Spleen (tissue), 11 donors: ENCODE measurements around the gene FBXL4. TPM values are rescaled to one million over a fixed set of nuclear protein-coding genes. Genes with fewer than 3 reads are reported as not detected.

ENCODE experiments used
- DNase-seq: peaks from one replicate; pipeline ENCODE4 v3.0.0-alpha.2; 2020
- H3K27ac ChIP-seq, 8 donors: fragments of 200-600 bp; sonication (generic) in 7 of 8; 1 replicate in 4 of 8; 2 replicates in 4 of 8; pipeline versions ENCODE4 v1.5.0 to v1.8.0; 2016 to 2021; ENCODE audit warnings: inconsistent platforms in 4 of 8, mild to moderate bottlenecking in 4 of 8, moderate library complexity in 1 of 8
- H3K27me3 ChIP-seq, 7 donors: fragments of 200-600 bp; sonication (generic) in 6 of 7; replicated peaks in 1 of 7; 1 replicate in 4 of 7; 2 replicates in 3 of 7; pipeline versions ENCODE4 v1.5.0 to v1.8.0; 2016 to 2021; ENCODE audit warnings: inconsistent platforms in 3 of 7, mild to moderate bottlenecking in 1 of 7
- H3K36me3 ChIP-seq, 6 donors: fragments of 200-600 bp; sonication (generic) in 5 of 6; 1 replicate in 4 of 6; 2 replicates in 2 of 6; pipeline versions ENCODE4 v1.5.0 to v1.8.0; 2016 to 2021; ENCODE audit warnings: inconsistent platforms in 2 of 6
- H3K4me1 ChIP-seq, 6 donors: fragments of 200-600 bp; sonication (generic) in 5 of 6; 1 replicate in 3 of 6; 2 replicates in 3 of 6; pipeline versions ENCODE4 v1.5.0 to v1.8.0; 2016 to 2021; ENCODE audit warnings: inconsistent platforms in 3 of 6
- H3K4me3 ChIP-seq, 8 donors: fragments of 200-600 bp; sonication (generic) in 7 of 8; 1 replicate in 4 of 8; 2 replicates in 4 of 8; pipeline versions ENCODE4 v1.5.0 to v1.8.0; 2016 to 2021; ENCODE audit warnings: inconsistent platforms in 4 of 8, mild to moderate bottlenecking in 4 of 8, moderate library complexity in 2 of 8
- H3K9me3 ChIP-seq, 8 donors: fragments of 200-600 bp; sonication (generic) in 7 of 8; 1 replicate in 4 of 8; 2 replicates in 4 of 8; pipeline versions ENCODE4 v1.5.0 to v1.8.0; 2016 to 2021; ENCODE audit warnings: inconsistent platforms in 4 of 8
- POLR2A ChIP-seq, 3 donors: fragments of 450-650 bp; IDR thresholded peaks; one replicate each; pipeline ENCODE4 v1.5.1; 2017; ENCODE audit warnings: antibody characterized with exemption in 3 of 3, mild to moderate bottlenecking in 1 of 3
- POLR2AphosphoS5 ChIP-seq, 3 donors: sonication (generic); formaldehyde crosslinking; IDR thresholded peaks; one replicate each; pipeline ENCODE4 v1.5.1; 2017; ENCODE audit warnings: antibody characterized with exemption in 3 of 3
- WGBS, 5 donors: extraction: QIAGEN DNeasy Blood & Tissue Kit in 3 of 5; methylation state at CpG; one replicate each; pipeline versions ENCODE4 v1.1.5 to v1.1.7; 2013 to 2018; 5-methylcytosine and 5-hydroxymethylcytosine counted together
- intact Hi-C: fragments of 100-400 bp; cut with DNase I; formaldehyde crosslinking; loops from one replicate; pipeline ENCODE4 v1.15.0; 2023; ENCODE audit warnings: low total_unique reads
- polyA plus RNA-seq, 3 donors: library from polyadenylated mRNA; stranded (reverse); fragments of 200-250 nt; gene quantifications; one replicate each; pipeline ENCODE4 v1.2.1, GENCODE V29; 2013
- total RNA-seq, 7 donors: library from RNA; depleted of rRNA in 3 of 7; stranded (reverse); fragments of >200 nt in 3 of 7; fragmentation: NEBNext Ultra II Directional in 4 of 7; extraction: Animal tissue kit (Norgen Biotek cat#: 25700) in 4 of 7; gene quantifications; one replicate each; pipeline versions ENCODE4 v1.1.0 to v1.2.1, GENCODE V29; 2016 to 2021
- TF ChIP-seq, protein P1 (sequence below), 11 experiments: fragments of 200-600 bp in 7 of 11; fragments of 450-650 bp in 4 of 11; sonication (generic) in 4 of 11; IDR thresholded peaks in 8 of 11; conservative IDR thresholded peaks in 3 of 11; 1 replicate in 7 of 11; 2 replicates in 4 of 11; pipeline versions ENCODE4 v1.4.0 to v1.8.0; 2016 to 2021; ENCODE audit warnings: antibody characterized with exemption in 11 of 11, inconsistent platforms in 4 of 11, mild to moderate bottlenecking in 1 of 11
- donor health status: healthy with polysubstance abuse.
- donor health status: DM: no; HTN: no; CAD: no; lungs with moderate emphysema.
- donor health status: DM: no; HTN: no; CAD: no.
- donor health status: Bipolar disorder and iron deficiency.
- donor health status: healthy.
- donor health status: DM: no; HTN: no; CAD: no.
- donor health status: DM: yes; HTN: yes; CAD: no.

Gene FBXL4
- total and polyA plus RNA-seq, 10 donors = 2.7 to 27.0 (median 19.1) TPM

DNA sequence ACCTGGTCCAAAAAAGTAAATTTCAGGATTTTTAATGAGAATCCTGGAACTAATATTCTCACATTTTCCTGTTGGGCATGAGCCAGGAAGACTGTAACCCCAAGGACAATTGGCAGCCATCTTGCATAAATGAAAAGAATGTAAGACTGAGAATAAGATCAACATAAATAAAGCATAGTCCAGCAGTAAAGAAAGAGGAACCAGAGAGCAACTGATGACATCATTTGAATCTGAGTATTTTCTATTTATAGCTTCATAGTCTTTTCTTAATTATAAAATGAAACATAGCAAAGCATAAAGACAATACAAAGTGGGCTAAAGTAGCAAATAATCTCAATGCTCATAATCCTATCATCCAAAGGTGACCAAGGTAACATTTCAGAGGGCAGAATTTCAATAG is 26.6 kb upstream of the FBXL4 start:
- H3K4me3 ChIP-seq = no peak overlapping the region
- peaks cover 0 to 24% (median 5%) of the 10 kb centered on the region in 6 donors for H3K4me1 ChIP-seq
- intact Hi-C loops = no loop called here
- H3K36me3 ChIP-seq = no peaks in the 10 kb centered on the region
- no peak overlapping the region for H3K27ac ChIP-seq
- no peak for DNase-seq
- H3K27me3 ChIP-seq = no peaks in the 10 kb centered on the region
- H3K9me3 ChIP-seq = peaks cover 0 to under 1% (median 0%) of the 10 kb centered on the region in 8 donors
- TF ChIP-seq POLR2AphosphoS5 (IDR thresholded peaks at IDR 0.05) = no peak
- TF ChIP-seq, protein P1, sequence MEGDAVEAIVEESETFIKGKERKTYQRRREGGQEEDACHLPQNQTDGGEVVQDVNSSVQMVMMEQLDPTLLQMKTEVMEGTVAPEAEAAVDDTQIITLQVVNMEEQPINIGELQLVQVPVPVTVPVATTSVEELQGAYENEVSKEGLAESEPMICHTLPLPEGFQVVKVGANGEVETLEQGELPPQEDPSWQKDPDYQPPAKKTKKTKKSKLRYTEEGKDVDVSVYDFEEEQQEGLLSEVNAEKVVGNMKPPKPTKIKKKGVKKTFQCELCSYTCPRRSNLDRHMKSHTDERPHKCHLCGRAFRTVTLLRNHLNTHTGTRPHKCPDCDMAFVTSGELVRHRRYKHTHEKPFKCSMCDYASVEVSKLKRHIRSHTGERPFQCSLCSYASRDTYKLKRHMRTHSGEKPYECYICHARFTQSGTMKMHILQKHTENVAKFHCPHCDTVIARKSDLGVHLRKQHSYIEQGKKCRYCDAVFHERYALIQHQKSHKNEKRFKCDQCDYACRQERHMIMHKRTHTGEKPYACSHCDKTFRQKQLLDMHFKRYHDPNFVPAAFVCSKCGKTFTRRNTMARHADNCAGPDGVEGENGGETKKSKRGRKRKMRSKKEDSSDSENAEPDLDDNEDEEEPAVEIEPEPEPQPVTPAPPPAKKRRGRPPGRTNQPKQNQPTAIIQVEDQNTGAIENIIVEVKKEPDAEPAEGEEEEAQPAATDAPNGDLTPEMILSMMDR (IDR thresholded peaks at IDR 0.05 in 8 of 11, conservative IDR thresholded peaks at IDR 0.05 in 3 of 11) = no peak
- TF ChIP-seq POLR2A (IDR thresholded peaks at IDR 0.05) = no peak

DNA sequence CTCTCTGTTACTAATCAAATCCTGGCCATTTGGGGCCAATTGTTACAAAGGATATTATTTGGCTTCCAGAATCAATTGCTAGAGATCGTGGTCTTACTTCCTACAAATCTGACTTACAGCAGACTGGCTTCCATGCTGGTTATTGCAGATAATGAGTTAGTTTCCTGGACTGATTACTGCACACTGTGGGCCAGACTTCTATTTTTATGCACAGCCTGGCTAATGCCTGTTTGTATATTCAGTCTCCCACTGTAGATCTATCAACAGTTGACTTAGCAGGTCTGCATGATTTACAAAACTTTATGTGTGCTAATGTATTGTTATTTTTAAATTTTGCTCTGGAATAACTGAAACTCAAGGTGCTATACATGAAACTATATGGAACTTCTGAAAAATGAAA is 25.8 kb upstream of the FBXL4 start:
- Histone ChIP-seq H3K27me3 (no peaks in the 10 kb centered on the region), H3K9me3 (peaks cover 0 to 8% (median 1%) of the 10 kb centered on the region in 8 donors), H3K27ac (no peak overlapping the region), H3K36me3 (no peaks in the 10 kb centered on the region), H3K4me1 (peaks cover 0 to 23% (median 5%) of the 10 kb centered on the region in 6 donors), H3K4me3 (no peak overlapping the region)
- TF ChIP-seq, protein P1 (IDR thresholded peaks at IDR 0.05 in 8 of 11, conservative IDR thresholded peaks at IDR 0.05 in 3 of 11) = no peak
- no peak for DNase-seq
- intact Hi-C loops = no loop called here
- 60 to 94% (median 66%) methylated on average over 1 of the region's 1 CpG for WGBS, 5 donors

DNA sequence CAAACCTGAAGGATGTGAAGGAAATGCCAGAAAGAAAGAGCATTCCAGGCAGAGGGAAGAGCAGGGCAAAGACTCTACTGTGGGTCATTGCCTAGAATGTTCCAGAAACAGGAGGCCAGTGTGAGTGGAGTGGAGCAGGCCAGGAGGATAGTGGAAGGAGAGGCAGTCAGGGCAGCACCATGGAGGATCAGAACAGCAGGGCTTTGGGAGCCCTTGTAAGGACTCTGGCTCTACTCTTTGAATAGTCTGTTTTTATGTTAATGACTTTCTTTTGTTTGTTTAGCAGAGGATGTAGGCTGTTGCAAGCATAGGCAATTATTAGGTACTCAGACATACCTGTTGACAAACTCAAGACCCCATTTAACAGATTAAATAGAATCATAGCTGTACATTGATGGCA is 23.6 kb upstream of the FBXL4 start:
- TF ChIP-seq POLR2AphosphoS5 (IDR thresholded peaks at IDR 0.05) (no peak), POLR2A (IDR thresholded peaks at IDR 0.05) (no peak)
- TF ChIP-seq, protein P1 (IDR thresholded peaks at IDR 0.05 in 8 of 11, conservative IDR thresholded peaks at IDR 0.05 in 3 of 11) = no peak
- no peak for DNase-seq
- Histone ChIP-seq H3K9me3 (peaks cover 0 to 11% (median 2%) of the 10 kb centered on the region in 8 donors), H3K27me3 (no peaks in the 10 kb centered on the region), H3K4me1 (no peaks in the 10 kb centered on the region), H3K27ac (no peak overlapping the region), H3K4me3 (no peak overlapping the region), H3K36me3 (no peaks in the 10 kb centered on the region)
- intact Hi-C loops = no loop called here

DNA sequence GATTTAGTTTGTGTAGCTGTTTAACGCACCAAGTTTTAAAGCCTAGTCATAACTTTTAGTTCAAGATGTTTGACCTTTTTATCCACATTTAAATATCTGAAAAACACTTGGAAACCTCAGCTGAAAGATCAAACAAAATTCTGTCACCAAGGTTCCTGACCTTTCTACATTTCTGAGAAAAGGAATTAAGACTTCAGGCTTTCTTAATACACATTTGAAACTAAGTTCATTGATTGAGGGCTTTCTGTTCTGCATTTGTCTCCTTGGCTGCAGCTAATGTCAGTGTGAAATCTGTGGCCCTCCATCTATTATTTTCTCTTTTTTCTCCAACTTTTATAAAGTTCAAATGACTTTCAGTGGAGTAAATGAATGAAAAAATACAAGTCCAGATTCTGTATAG is 22.7 kb upstream of the FBXL4 start:
- H3K36me3 ChIP-seq = no peaks in the 10 kb centered on the region
- no peak for TF ChIP-seq POLR2A (IDR thresholded peaks at IDR 0.05)
- H3K27ac ChIP-seq = no peak overlapping the region
- no peak for DNase-seq
- no peak overlapping the region for H3K4me3 ChIP-seq
- H3K27me3 ChIP-seq = no peaks in the 10 kb centered on the region
- intact Hi-C loops = no loop called here
- 71 to 80% (median 78%) methylated on average over 1 of the region's 1 CpG for WGBS, 5 donors
- H3K4me1 ChIP-seq = no peaks in the 10 kb centered on the region
- H3K9me3 ChIP-seq = peaks cover 0 to 11% (median 2%) of the 10 kb centered on the region in 8 donors

DNA sequence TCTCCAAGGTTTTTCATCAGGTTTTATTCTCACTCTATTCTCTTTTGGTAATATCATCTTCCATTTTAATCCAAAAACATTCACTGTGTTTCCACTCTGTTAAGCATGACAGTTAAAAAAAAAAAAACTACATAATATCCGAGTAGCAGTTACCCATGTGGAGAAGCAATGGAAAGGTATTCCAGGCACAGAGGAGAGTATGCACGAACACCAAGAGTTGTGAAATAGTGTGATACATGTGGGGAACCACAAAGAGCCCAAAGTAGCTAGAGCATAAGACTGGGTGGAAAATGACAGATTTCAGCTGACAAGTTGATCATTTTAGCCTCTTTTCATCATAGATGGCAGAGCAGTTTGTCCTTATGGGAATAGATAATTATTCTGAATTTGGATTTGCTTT is 19.9 kb upstream of the FBXL4 start:
- peaks cover 0 to 8% (median 0%) of the 10 kb centered on the region in 7 donors for H3K27me3 ChIP-seq
- H3K4me3 ChIP-seq = no peak overlapping the region
- no peak for DNase-seq
- TF ChIP-seq, protein P1 (IDR thresholded peaks at IDR 0.05 in 8 of 11, conservative IDR thresholded peaks at IDR 0.05 in 3 of 11) = no peak
- TF ChIP-seq POLR2A (IDR thresholded peaks at IDR 0.05) (no peak), POLR2AphosphoS5 (IDR thresholded peaks at IDR 0.05) (no peak)
- peaks cover 0 to 11% (median 2%) of the 10 kb centered on the region in 8 donors for H3K9me3 ChIP-seq
- intact Hi-C loops = no loop called here
- H3K27ac ChIP-seq = no peak overlapping the region
- no peaks in the 10 kb centered on the region for H3K4me1 ChIP-seq
- WGBS, 5 donors = 72 to 91% (median 78%) methylated on average over 2 of the region's 2 CpGs
- no peaks in the 10 kb centered on the region for H3K36me3 ChIP-seq
